Immature natural killer cell (primary cell): ENCODE results near the gene RFX3. TPM values are rescaled to one million over a fixed set of nuclear protein-coding genes. Genes with fewer than 3 reads are reported as not detected.

Source experiments
- DNase-seq, 3 donors: peaks; one replicate each; pipeline ENCODE4 v3.0.0; 2022; ENCODE audit warnings: mixed read lengths in 1 of 3
- H3K27ac Mint-ChIP-seq, 6 donors: one replicate each; pipeline ENCODE4 v1.8.0; 2020; ENCODE audit warnings: mixed read lengths in 6 of 6, mild to moderate bottlenecking in 5 of 6, inconsistent platforms in 4 of 6, moderate library complexity in 3 of 6
- H3K27me3 Mint-ChIP-seq, 3 donors: one replicate each; pipeline ENCODE4 v1.8.0; 2020 to 2021; ENCODE audit warnings: low read depth in 3 of 3, mild to moderate bottlenecking in 3 of 3, mixed read lengths in 3 of 3, moderate library complexity in 3 of 3, inconsistent platforms in 1 of 3
- H3K36me3 Mint-ChIP-seq, 3 donors: one replicate each; pipeline ENCODE4 v1.8.0; 2020; ENCODE audit warnings: mixed read lengths in 3 of 3, inconsistent platforms in 2 of 3, mild to moderate bottlenecking in 2 of 3
- H3K4me1 Mint-ChIP-seq, 2 donors: one replicate each; pipeline ENCODE4 v1.8.0; 2020; ENCODE audit warnings: inconsistent platforms in 2 of 2, mild to moderate bottlenecking in 2 of 2, mixed read lengths in 2 of 2, moderate library complexity in 1 of 2
- H3K4me3 Mint-ChIP-seq, 5 donors: one replicate each; pipeline ENCODE4 v1.8.0; 2020; ENCODE audit warnings: mild to moderate bottlenecking in 5 of 5, mixed read lengths in 5 of 5, inconsistent platforms in 3 of 5, moderate library complexity in 3 of 5
- H3K9me3 Mint-ChIP-seq, 6 donors: one replicate each; pipeline ENCODE4 v1.8.0; 2020; ENCODE audit warnings: mild to moderate bottlenecking in 6 of 6, mixed read lengths in 6 of 6, inconsistent platforms in 4 of 6, moderate library complexity in 3 of 6
- polyA plus RNA-seq, 3 donors: library from polyadenylated mRNA; unstranded; fragments of 300-500 nt; fragmentation: Illumina TruSeq; gene quantifications; one replicate each; pipeline ENCODE4 v1.2.3, GENCODE V29; 2021

Gene RFX3
- polyA plus RNA-seq, 3 donors from 2014 or later = 4.5 to 6.5 (median 4.5) TPM

- no peaks in the 10 kb centered on the region for H3K4me1 Mint-ChIP-seq
- DNase-seq = no peak
These were observed 325.4 kb downstream of the RFX3 start for GRCh38 chr9:3200331-3200774.

GRCh38 chr9:3193791-3194190 lies 332.0 kb downstream of the RFX3 start:
- H3K27me3 Mint-ChIP-seq = peaks cover 0 to 12% (median 8%) of the 10 kb centered on the region in 3 donors
- no peaks in the 10 kb centered on the region for H3K9me3 Mint-ChIP-seq
- H3K4me1 Mint-ChIP-seq = no peaks in the 10 kb centered on the region
- H3K36me3 Mint-ChIP-seq = no peaks in the 10 kb centered on the region
- H3K4me3 Mint-ChIP-seq = no peak overlapping the region
- no peak overlapping the region for H3K27ac Mint-ChIP-seq
- DNase-seq = no peak

More at GRCh38 chr9:3200331-3200774, 325.4 kb downstream of the RFX3 start:
- H3K27ac Mint-ChIP-seq = no peak overlapping the region
- H3K36me3 Mint-ChIP-seq = no peaks in the 10 kb centered on the region
- no peak overlapping the region for H3K4me3 Mint-ChIP-seq
- H3K27me3 Mint-ChIP-seq = peaks cover 0 to 10% (median 6%) of the 10 kb centered on the region in 3 donors
- no peaks in the 10 kb centered on the region for H3K9me3 Mint-ChIP-seq

GRCh38 chr9:3191715-3192114 lies 334.1 kb downstream of the RFX3 start:
- no peak for DNase-seq
- Mint-ChIP-seq H3K27ac (no peak overlapping the region), H3K27me3 (peaks cover 0 to 10% (median 9%) of the 10 kb centered on the region in 3 donors), H3K4me3 (no peak overlapping the region), H3K4me1 (no peaks in the 10 kb centered on the region), H3K9me3 (no peaks in the 10 kb centered on the region), H3K36me3 (no peaks in the 10 kb centered on the region)

GRCh38 chr9:3189113-3189861 lies 336.5 kb downstream of the RFX3 start:
- Mint-ChIP-seq H3K27ac (no peak overlapping the region), H3K4me1 (no peaks in the 10 kb centered on the region), H3K27me3 (peaks cover 0 to 13% (median 12%) of the 10 kb centered on the region in 3 donors), H3K9me3 (no peaks in the 10 kb centered on the region), H3K36me3 (no peaks in the 10 kb centered on the region), H3K4me3 (no peak overlapping the region)
- DNase-seq = no peak

- Mint-ChIP-seq H3K36me3 (no peaks in the 10 kb centered on the region), H3K27me3 (peaks cover 2 to 15% (median 15%) of the 10 kb centered on the region in 3 donors), H3K27ac (no peak overlapping the region), H3K4me3 (no peak overlapping the region), H3K4me1 (peaks cover 0 to 1% of the 10 kb centered on the region in 2 donors), H3K9me3 (peaks cover 0 to 2% (median 0%) of the 10 kb centered on the region in 6 donors)
- DNase-seq = no peak
These were observed 339.1 kb downstream of the RFX3 start for GRCh38 chr9:3186751-3187150.

GRCh38 chr9:3181049-3181953 lies 344.5 kb downstream of the RFX3 start:
- peaks cover 0 to 3% (median 0%) of the 10 kb centered on the region in 6 donors for H3K9me3 Mint-ChIP-seq
- DNase-seq = peak; percentile 1 to 16 (median 3)
- peaks cover 0 to 2% of the 10 kb centered on the region in 2 donors for H3K4me1 Mint-ChIP-seq
- peak overlapping the region in 4 of 5 donors; percentile 19 to 62 (median 42) for H3K4me3 Mint-ChIP-seq
- no peaks in the 10 kb centered on the region for H3K36me3 Mint-ChIP-seq
- peaks cover 7 to 10% (median 9%) of the 10 kb centered on the region in 3 donors for H3K27me3 Mint-ChIP-seq
- no peak overlapping the region for H3K27ac Mint-ChIP-seq

GRCh38 chr9:3180696-3181048 lies 345.1 kb downstream of the RFX3 start:
- Mint-ChIP-seq H3K9me3 (peaks cover 0 to 4% (median 0%) of the 10 kb centered on the region in 6 donors), H3K4me1 (peaks cover 0 to 2% of the 10 kb centered on the region in 2 donors), H3K27ac (no peak overlapping the region), H3K36me3 (no peaks in the 10 kb centered on the region), H3K27me3 (peaks cover 7 to 9% (median 8%) of the 10 kb centered on the region in 3 donors), H3K4me3 (peak overlapping the region in 2 of 5 donors; percentile 19 to 62)
- no peak for DNase-seq

GRCh38 chr9:3179711-3180110 lies 346.1 kb downstream of the RFX3 start:
- Mint-ChIP-seq H3K27me3 (peaks cover 6 to 9% (median 7%) of the 10 kb centered on the region in 3 donors), H3K27ac (no peak overlapping the region), H3K4me1 (peaks cover 0 to 2% of the 10 kb centered on the region in 2 donors), H3K36me3 (no peaks in the 10 kb centered on the region), H3K9me3 (peaks cover 0 to 6% (median 0%) of the 10 kb centered on the region in 6 donors), H3K4me3 (no peak overlapping the region)
- no peak for DNase-seq

GRCh38 chr9:3177936-3178335 lies 347.9 kb downstream of the RFX3 start:
- H3K4me1 Mint-ChIP-seq = peaks cover 0 to 2% of the 10 kb centered on the region in 2 donors
- H3K27ac Mint-ChIP-seq = no peak overlapping the region
- H3K27me3 Mint-ChIP-seq = peaks cover 7 to 10% (median 7%) of the 10 kb centered on the region in 3 donors
- no peak for DNase-seq
- H3K9me3 Mint-ChIP-seq = peaks cover 0 to 4% (median 0%) of the 10 kb centered on the region in 6 donors
- no peaks in the 10 kb centered on the region for H3K36me3 Mint-ChIP-seq
- no peak overlapping the region for H3K4me3 Mint-ChIP-seq

- H3K36me3 Mint-ChIP-seq = no peaks in the 10 kb centered on the region
- H3K4me3 Mint-ChIP-seq = no peak overlapping the region
- DNase-seq = no peak
- H3K27ac Mint-ChIP-seq = no peak overlapping the region
- H3K4me1 Mint-ChIP-seq = peaks cover 0 to 2% of the 10 kb centered on the region in 2 donors
- H3K27me3 Mint-ChIP-seq = peaks cover 1 to 6% (median 5%) of the 10 kb centered on the region in 3 donors
- peaks cover 0 to 4% (median 0%) of the 10 kb centered on the region in 6 donors for H3K9me3 Mint-ChIP-seq
These were observed 348.5 kb downstream of the RFX3 start for GRCh38 chr9:3177146-3177761.

GRCh38 chr9:3173374-3173773 lies 352.4 kb downstream of the RFX3 start:
- peaks cover 0 to 6% (median 0%) of the 10 kb centered on the region in 6 donors for H3K9me3 Mint-ChIP-seq
- no peaks in the 10 kb centered on the region for H3K36me3 Mint-ChIP-seq
- DNase-seq = no peak
- H3K4me1 Mint-ChIP-seq = no peaks in the 10 kb centered on the region
- H3K4me3 Mint-ChIP-seq = no peak overlapping the region
- H3K27me3 Mint-ChIP-seq = peaks cover 1 to 6% (median 4%) of the 10 kb centered on the region in 3 donors
- no peak overlapping the region for H3K27ac Mint-ChIP-seq

GRCh38 chr9:3170819-3171218 lies 355.0 kb downstream of the RFX3 start:
- DNase-seq = no peak
- Mint-ChIP-seq H3K4me3 (no peak overlapping the region), H3K27me3 (peaks cover 6 to 9% (median 8%) of the 10 kb centered on the region in 3 donors), H3K27ac (no peak overlapping the region), H3K4me1 (no peaks in the 10 kb centered on the region), H3K9me3 (peaks cover 0 to 6% (median 0%) of the 10 kb centered on the region in 6 donors), H3K36me3 (no peaks in the 10 kb centered on the region)
